NCI-H1436 treated with DMSO at 0.1 percent for 48 hours (cell line): Measurements from ENCODE around the gene EGFL7.
"Not testable (repeated sequence)": the region's sequence is repeated elsewhere in the genome, so short reads cannot be mapped to it uniquely, and the experiment has no call there.

Experiments
- DNase-seq: peaks from one replicate; lab custom pipeline; 2025; lab: John Stamatoyannopoulos, UW

EGFL7 gene

DNA sequence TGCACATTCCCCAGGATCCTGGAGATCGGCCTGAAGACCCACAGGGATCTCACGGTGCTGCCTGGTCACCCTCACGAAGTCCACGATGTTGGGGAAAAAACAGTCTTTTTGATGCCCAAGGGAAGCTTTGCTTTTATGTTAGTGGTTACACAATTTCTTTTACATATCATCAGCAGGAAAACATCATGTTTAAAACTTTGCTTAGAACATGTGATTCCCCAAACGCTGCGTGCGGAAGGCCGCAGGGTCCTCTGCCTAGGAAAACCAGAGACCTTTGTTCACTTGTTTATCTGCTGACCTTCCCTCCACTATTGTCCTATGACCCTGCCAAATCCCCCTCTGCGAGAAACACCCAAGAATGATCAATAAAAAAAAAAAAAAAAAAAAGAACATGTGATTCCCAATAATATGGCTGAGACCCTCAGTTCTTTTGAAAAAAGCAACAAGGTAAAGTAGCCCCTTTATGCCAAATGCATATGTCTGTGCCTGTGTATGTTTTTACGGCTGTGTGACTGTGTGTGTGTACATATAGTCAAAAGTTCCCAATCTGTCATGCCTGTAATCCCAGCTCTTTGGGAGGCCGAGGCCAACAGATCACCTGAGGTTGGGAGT is 36.0 kb downstream of the EGFL7 start:
- no peak for DNase-seq

DNA sequence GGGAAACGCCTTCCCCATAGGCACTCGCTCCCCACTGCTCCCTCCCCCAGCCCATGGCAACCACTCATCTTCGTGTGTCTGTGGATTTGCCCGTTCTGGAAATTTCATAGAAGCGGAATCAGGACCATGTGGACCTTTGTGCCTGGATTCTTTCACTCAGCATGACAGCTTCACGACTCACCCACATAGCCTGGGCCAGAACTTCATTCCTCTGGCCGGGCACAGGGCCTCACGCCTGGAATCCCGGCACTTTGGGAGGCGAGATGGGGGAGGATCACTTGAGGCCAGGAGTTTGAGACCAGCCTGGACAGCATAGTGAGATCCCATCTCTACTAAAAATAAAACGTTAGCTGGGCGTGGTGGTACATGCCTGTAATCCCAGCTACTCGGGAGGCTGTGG is 37.6 kb downstream of the EGFL7 start:
- no peak for DNase-seq

DNA sequence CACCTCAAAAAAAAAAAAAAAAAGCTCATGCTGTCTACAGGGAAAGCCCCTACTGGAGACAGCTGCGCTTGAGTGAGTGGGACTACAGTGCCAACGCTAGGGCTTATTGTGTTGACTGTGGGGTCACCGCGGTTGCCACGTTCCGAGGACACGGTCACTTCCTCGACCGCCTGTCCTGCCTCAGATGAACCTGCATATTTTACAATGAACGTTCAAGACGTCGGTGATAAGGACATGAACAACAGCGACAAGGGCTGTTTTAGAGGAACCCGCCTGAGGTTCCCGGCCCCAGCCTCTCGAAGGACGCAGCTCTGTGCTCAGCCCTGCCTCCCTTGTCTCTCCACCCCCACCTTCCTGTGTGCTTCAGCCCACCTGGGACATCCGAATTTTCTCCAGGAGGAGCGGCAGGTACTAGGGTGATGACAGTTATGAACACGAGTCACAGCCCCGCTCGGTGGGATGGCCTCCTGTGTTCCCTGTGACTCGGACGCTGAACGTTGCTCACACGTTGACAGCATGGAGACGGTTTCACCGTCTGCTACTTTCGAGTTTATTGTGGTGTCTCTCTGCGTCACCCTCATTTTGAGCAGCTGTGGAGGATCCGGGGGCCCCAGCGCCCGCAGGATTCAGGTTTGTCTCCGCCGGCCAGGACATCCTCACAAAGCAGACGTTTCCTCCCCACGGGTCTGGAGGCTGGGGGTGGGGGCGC is 38.4 kb downstream of the EGFL7 start:
- no peak for DNase-seq

DNA sequence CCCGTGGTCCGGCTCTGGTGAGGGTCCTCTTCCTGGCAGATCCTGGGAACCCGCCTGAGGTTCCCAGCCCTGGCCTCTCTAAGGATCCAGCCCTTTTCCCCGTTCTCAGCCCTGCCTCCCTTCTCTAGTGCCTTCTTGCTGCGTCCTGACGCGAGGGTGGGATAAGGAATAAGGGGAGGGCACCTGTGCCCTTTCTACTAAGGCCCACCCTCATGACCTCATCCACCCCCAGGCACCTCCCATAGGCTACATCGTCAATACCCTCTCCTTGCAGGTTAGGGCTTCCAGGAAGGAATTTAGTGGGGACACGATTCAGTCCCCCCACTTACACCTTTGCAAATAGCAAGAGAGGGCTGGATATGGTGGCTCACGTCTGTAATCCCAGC is 38.9 kb downstream of the EGFL7 start:
- no peak for DNase-seq

DNA sequence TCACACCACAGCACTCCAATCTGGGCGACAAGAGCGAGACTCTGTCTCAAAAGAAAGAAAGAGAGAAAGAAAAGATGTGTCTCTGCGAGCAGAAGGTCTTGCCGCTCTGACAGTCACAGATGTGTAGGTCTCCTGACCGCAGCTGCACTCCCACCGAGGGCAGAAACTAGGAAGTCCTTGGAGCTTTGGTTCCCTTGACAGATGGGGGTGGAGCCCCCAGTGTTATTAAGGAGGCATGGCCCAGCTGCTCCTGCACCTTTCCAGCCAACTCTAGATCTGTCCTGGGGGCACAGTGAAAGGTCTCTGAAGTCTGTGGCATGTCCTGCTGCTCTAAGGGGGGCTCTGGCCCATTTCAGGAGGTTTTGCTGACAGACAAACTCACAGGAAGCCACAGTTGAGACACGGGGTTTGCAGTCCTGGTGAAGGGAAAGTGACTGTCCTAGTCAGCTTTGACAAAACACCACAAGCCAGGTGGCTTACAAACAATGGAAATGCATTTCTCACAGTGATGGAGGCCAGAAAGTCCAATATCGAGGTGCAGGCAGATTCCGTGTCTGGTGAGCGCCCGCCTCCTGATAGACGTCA is 40.7 kb downstream of the EGFL7 start:
- DNase-seq: no peak

DNA sequence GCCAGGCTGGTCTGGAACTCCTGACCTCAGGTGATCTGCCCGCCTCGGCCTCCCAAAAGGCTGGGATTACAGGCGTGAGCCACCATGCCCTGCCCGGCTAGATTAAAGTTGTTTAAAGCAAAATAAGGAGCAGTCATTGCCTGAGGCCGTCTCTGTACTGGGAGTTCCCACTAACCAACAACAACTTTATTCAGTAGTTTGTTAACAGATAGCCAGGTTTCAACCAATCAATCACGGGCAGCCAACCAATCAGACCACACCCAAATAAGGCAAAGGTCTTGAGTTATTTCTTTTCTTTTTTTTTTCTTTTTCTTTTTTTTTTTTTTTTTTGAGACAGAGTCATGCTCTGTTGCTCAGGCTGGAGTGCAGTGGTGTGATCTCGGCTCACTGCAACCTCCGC is 42.0 kb downstream of the EGFL7 start:
- DNase-seq: not testable (repeated sequence)

DNA sequence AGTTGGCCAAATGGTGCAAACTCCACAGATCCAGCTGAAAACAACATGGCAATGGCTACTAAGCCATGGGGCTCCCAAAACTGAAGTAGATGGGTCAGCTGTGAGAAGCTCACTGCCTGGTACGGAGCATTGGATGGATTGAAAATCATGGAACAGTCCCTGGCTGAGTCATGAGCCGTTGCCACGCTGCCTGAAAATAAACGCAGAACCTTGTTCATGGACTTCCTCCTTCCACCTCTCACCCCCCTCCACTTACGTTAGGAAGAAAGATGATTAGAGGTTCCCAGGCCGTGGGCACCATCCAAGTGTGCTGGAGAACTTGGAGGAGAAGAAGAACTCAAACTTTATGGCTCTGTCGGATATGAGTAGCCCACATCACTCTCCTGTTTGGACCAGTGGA is 42.8 kb downstream of the EGFL7 start:
- DNase-seq: no peak

DNA sequence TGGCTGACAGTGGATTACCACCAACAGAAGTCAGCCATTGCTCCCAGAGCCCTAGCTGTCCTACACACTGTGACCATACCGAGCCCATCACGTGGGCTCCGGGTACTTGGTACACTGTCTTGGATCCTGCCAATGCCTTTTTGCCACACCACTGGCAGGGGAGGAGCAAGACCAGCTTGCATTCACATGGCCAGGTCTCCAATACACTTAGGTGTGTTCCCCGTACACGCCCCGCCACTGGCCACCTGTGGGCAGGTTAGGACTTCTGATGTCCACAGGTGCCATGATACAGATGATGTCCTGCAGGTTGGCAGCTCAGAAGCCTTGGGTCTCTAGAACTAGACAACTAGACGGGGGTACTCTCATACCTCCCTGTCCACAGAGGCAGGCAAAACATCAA is 44.3 kb downstream of the EGFL7 start:
- no peak for DNase-seq

DNA sequence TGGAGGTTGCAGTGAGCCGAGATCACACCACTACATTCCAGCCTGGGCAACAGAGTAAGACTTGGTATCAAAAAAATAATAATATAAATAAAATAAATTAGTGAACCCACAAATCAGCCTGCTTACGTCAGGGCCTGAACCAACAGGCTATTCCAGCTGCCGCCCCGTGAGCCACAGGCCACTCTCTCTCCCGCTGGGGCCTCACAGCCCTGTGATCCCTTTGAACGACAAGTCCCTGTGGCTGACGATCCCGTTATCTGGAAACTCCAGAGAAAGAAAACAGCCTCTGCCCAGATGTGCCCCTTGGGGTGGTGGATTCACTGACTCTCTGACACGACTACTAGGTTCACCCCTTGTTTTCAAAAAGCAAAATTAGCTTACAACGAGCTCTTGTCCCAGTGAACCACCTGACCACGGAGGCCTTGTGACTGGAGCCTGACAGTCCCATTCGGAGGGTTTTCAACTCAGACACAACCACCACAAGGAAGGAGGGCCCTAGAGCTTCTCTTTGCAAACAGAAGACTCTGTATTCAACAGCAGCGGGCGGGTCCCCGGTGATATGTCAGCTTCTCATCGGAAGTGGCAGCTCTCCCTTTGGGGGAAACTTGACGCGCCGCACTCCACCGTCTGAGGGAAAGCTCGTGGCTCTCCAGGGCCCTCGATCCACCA is 45.3 kb downstream of the EGFL7 start:
- no peak for DNase-seq

DNA sequence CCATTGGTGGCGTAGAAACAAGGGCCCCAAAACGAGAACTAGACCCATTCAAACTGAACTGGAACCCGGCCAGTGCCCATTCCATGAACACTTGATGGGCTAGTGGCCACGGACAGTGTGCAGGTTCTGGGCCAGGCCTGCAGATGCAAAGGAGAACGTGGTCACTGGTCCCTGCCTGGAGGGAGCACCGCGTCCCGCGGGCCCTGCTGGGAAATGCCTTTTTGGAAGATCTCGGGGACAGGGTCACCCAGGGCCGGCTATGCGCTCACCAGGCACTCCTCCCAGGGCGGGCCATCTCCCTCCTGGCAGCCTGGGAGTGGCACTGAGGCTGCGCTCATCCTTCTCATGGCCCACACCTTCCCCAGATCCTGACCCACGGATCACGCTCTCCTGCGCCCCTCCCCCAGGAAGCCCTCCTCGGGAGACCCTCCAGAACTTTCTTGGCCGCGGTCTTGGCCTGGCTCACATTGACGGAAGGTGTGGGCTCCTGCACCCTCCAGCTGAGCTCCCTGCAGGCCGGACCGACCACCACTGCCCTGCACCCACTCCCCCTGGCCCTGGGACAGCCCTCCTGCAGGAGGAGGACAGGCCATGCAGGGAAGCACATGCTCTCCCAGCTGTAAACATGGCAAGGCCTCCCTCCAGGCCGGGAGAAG is 46.9 kb downstream of the EGFL7 start:
- DNase-seq: no peak

DNA sequence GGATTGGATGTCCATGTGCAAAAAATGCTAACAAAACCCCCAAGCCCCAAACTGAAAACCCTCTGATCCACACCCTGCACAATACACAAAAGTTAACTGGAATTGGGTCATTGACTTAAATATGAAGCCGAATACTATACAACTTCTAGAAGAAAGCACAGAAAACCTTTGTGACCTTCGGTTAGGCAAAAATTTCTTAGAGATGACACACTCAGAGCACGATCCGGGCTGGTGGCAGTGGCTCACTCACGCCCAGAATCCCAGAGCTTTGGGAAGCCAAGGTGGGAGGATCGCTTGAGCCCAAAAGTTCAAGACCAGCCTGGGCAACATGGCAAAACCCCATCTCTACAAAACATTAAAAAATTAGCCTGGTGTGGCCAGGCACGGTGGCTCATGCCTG is 47.8 kb downstream of the EGFL7 start:
- DNase-seq: no peak

DNA sequence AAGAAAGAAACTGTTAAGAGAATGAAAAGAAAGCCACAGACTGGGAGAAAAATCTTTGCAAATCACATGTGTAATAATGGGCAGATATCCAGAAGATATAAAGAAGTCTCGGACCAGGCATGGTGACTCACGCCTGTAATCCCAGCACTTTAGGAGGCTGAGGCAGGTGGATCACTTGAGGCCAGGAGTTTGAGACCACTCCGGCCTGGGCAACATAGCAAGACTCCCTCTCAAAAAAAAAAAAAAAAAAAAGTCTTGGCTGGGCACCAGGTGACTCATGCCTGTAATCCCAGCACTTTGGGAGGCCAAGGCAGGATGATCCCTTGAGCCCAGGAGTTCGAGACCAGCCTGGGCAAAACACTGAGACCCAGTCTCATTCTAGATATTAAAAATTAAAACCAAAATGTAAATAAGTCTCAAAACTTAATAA is 48.5 kb downstream of the EGFL7 start:
- not testable (repeated sequence) for DNase-seq

DNA sequence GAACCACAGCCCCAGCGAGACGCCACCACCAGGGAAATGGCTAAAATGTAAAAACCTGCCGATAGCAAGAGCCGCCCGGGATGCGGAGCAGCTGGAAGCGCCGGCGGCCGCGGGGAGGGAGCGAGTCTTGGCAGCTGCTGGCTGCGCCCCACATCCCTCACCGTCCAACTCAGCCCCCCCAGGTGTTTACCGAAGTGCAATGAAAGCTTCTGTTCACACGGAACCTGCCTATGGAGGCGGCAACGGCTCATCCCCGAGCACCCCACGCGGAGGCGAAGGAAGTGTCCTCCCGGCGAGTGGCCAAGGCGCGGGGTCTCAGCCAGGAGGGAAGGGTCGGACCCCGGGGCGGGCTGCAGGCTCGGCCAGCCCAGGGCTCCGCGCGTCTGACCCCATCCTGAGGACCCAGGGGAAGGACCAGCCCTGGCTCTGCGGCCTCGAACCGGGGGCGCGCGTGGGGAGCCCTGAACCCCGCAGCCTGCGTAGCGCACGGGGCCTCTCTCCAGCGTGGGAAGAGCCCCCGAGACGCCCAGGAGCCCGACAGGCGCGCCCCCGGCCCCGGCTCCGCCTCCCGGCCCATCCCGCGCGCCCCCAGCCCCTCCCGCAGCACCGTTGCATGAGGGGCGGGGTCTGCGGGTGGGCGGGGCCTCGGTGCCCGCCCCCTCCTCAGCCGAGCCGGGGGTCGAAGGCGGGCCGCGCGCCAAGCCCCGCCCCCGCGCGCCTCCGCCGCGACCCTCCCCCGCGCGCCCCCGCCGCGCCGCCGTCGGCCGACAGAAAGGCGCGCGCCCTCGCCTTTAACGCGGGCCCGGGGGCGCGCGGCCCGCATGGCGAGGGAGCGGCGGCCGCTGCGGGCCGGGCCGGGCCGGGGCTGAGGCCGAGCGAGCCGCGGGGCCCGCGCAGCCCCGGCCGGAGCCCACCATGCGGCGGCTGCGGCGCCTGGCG is 49.3 kb downstream of the EGFL7 start, which contains the start of gene DIPK1B:
DIPK1B (plus strand) TSS at position 822 of the 939 bp plus-strand sequence; CDS start at position 916, 94 bp downstream.
- no peak for DNase-seq

DNA sequence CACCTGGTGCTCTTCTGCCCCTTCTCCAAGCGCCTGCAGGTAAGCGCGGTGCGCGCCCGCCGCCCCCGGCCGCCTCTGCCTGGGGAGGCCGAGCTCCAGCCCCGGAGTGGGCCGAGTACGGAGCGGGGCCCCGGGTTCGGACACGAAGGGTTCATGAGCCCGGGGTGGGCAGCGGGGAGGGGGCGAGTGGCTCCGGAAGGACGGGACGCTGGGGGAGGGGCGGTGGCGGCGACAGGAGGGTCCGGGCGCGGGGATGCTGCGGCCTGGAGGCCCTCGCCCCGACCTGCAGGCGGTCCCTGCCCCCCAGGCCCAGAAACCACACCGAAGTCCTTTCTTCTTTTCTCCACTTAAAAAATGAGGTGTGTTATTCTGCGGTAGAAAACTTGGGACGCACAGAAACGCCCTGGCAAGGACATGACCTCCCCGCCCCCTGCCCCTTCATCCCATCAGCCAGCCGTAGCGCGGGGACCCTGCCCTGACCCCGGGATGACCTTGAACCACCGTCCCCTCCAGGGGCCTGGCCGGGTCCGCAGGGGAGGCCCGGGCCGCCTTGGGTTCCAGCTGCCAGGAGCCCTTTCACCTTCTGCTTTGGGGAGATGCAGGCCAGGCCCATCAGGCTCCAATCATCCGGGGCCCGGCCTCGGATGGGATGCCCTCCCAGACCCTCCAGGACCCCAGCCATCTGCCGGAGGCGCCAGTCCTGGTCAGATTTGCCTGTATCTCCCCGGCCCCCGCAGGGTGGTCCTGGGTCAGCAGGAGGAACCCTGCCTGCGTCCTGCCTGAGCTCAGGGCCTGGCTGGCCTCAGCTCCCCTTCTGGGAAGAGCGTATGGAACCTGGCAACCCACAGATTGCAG is 50.2 kb downstream of the EGFL7 start:
- DNase-seq: no peak

DNA sequence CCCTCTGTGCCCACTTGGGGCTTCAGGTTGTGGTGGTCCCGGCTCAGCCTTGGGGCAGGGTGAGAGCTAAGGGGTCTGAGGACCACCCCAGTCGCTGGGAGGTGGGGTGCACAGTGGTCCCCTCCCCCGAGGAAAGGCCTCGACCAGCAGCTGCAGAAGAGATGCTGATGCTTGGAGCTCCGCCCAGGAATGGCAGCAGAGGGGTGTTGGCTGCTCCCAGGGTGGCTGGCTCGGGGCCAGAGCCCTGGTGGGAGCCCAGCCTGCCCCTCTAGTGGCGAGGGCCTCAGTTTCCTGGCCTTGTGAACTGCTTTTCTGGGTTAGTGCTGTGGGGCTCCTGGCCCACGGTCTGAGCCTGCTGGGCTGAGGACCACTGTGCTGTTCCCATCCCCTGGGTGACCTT is 50.8 kb downstream of the EGFL7 start:
- DNase-seq: no peak

DNA sequence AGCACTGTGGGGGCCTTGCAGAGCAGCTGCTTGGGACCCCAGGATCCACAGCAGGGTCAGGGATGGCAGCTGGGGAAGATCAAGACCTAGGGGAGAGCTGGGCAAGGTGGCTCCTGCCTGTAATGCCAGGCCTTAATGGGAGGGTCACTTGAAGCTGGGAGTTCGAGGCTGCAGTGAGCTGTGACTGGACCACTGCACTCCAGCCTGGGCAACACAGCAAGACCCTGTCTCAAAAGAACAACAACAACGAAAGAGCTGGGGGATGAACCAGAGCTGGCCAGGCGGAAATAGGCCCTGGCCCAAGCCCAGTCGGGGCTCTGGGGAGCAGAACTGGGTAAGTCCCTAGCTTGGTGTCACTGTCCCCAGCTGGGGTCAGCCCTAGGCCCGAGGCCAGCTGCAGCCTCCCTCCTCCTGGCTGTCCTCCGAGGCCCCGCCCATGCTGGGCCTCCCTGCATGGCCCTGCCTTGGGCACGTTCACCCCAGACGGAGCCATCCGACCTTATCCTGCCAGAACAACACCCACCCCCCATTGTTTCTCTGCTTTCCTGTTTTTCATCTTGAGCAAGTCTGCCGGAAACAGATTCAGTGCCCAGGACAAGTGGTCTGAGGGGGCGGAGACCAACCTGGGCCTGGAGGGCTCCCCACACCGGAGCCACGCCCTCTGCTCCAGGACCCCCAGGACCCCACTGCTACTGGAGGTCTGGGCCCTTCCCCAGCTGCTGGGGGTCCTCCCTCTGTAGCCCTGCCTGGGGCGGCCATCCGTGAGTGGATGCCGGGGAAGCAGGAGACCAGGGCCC is 51.6 kb downstream of the EGFL7 start:
- no peak for DNase-seq

DNA sequence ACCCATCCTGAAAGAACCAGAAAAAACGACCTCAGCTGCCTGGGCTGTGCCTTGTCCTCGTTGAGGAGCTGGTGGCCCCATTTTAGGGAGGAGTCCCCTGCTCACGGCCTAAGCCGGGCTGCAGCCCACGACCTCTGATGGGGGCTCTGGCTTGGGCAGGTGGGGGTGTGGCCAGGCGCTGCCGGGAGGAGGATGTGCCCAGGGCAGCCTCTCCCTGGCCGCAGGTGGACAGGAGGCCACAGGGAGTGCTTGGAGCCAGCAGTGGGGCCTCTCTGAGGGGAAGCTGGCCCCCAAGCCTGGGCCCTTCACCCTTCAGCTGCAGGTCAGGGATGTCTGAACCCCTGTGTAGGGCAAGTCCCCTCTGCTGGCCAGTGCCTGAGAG is 52.2 kb downstream of the EGFL7 start:
- DNase-seq: no peak

DNA sequence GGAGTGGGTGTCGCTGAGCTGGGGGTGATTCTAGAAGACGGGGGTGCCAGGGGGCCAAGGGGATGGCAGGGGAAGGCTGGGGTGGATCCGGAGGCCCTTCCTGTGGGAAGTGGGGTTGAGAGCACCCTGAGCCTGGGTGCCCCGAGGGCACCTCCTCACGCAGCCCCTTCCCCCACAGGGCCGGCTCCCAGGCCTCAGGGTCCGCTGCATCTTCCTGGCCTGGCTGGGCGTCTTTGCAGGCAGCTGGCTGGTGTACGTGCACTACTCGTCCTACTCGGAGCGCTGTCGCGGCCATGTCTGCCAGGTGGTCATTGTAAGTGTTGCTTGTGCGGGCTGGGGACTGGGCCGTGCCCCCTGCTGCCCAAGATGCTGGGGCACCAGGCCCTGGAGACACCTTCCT is 54.7 kb downstream of the EGFL7 start:
- DNase-seq: no peak

DNA sequence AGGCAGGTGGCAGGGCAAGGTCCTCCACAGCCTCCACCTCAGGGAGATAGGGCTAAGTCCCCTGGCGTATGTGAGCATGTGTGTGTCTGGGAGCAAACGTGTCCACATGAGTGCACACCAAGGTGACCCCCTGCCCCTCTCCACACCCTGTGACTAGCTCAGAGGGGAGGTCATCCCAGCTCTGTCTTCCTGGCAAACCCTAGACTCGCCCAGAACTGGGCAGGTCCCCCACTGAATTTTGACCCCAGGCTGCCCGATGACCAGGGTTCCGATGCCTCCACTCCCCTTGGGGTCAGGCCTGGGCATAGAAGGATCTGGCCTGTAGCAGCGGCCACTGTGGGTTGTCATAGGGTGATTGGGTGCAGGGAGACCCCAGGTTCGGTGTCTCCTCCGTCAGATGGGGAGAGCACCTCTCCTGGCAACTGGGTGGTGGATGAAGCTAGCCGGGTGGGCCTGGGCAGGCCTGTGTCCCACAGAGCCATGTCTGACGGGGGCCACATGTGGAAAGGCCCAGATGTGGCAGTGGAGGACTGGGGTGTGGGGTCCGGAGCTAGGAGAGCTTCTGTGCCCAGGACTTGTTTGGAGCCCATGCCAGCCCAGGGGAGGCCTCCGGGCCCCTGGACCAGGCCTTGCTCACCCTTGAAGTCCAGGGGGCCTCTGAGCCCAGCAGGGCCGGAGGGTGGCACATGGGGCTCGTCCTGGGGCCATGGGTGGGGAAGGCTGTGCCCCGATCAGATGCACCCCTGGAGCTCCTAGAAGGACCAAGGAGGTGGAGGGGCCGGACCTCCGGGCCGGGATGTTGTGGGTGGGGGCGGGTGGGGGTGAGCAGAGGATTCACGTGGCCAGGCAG is 55.9 kb downstream of the EGFL7 start:
- DNase-seq: no peak
